OCI-LY1 (cell line): Measurements from ENCODE around the gene BTRC.

Experiments
- H2AFZ ChIP-seq: fragments of 200-600 bp; sonication (generic), shearing (Covaris generic); 2 replicates; pipeline ENCODE4 v1.6.0; 2014; ENCODE audit warnings: antibody characterized with exemption, mild to moderate bottlenecking, low read length
- H3F3A ChIP-seq: fragments of 200-600 bp; sonication (generic), shearing (Covaris generic); 2 replicates; pipeline ENCODE4 v1.6.0; 2014; ENCODE audit warnings: mild to moderate bottlenecking, antibody characterized with exemption, low read length, moderate library complexity; ENCODE audit not compliant: insufficient read depth
- H3K27ac ChIP-seq: fragments of 200-600 bp; sonication (generic); 2 replicates; pipeline ENCODE4 v1.5.1; 2014; ENCODE audit warnings: low read length, mixed run types, mild to moderate bottlenecking, low read depth; ENCODE audit not compliant: poor library complexity, severe bottlenecking
- H3K27me3 ChIP-seq: fragments of 200-600 bp; sonication (generic); 2 replicates; pipeline ENCODE4 v1.6.0; 2014; ENCODE audit warnings: antibody characterized with exemption, mild to moderate bottlenecking, low read length, moderate library complexity; ENCODE audit not compliant: insufficient read depth
- H3K36me3 ChIP-seq: fragments of 200-600 bp; sonication (generic); 2 replicates; pipeline ENCODE4 v1.6.1; 2014; ENCODE audit warnings: mild to moderate bottlenecking, antibody characterized with exemption, low read length, moderate library complexity, mixed read lengths; ENCODE audit not compliant: insufficient read depth
- H3K4me1 ChIP-seq: fragments of 200-600 bp; sonication (generic); 2 replicates; pipeline ENCODE4 v1.5.1; 2014; ENCODE audit warnings: mild to moderate bottlenecking, low read length, moderate library complexity; ENCODE audit not compliant: insufficient read depth, severe bottlenecking
- H3K4me2 ChIP-seq: fragments of 200-600 bp; sonication (generic), shearing (Covaris generic); 2 replicates; pipeline ENCODE4 v1.6.1; 2014; ENCODE audit warnings: low read length
- H3K4me3 ChIP-seq: fragments of 200-600 bp; sonication (generic); 2 replicates; pipeline ENCODE4 v1.5.1; 2014; ENCODE audit warnings: low read length, low read depth, mild to moderate bottlenecking, mixed read lengths; ENCODE audit not compliant: poor library complexity, severe bottlenecking
- H3K79me2 ChIP-seq: fragments of 200-600 bp; shearing (Covaris generic); 2 replicates; pipeline ENCODE4 v1.6.1; 2016; ENCODE audit warnings: mixed run types, low read length, mixed read lengths; ENCODE audit not compliant: insufficient read depth
- H3K9ac ChIP-seq: fragments of 200-600 bp; sonication (generic), shearing (Covaris generic); 2 replicates; pipeline ENCODE4 v1.6.1; 2014; ENCODE audit warnings: mild to moderate bottlenecking, low read length, mixed read lengths
- H3K9me2 ChIP-seq: fragments of 200-600 bp; sonication (generic), shearing (Covaris generic); 2 replicates; pipeline ENCODE4 v1.6.1; 2014; ENCODE audit warnings: low read depth, mild to moderate bottlenecking, low read length, mixed read lengths
- H3K9me3 ChIP-seq: fragments of 200-600 bp; shearing (Covaris generic); 2 replicates; pipeline ENCODE4 v1.6.1; 2014; ENCODE audit warnings: low read length, mixed read lengths
- H4K20me1 ChIP-seq: fragments of 200-600 bp; sonication (generic), shearing (Covaris generic); 2 replicates; pipeline ENCODE4 v1.6.0; 2016; ENCODE audit warnings: mild to moderate bottlenecking, low read length; ENCODE audit not compliant: insufficient read depth
- CTCF ChIP-seq: fragments of 200-600 bp; sonication (generic), shearing (Covaris generic); IDR thresholded peaks from 2 replicates; pipeline ENCODE4 v1.5.1; 2017; ENCODE audit warnings: mild to moderate bottlenecking, antibody characterized with exemption, low read length, moderate library complexity, mixed read lengths
- EZH2 ChIP-seq: fragments of 200-600 bp; sonication (generic), shearing (Covaris generic); IDR thresholded peaks from 2 replicates; pipeline ENCODE4 v1.8.0; 2017; ENCODE audit warnings: borderline replicate concordance, mixed run types, mild to moderate bottlenecking, antibody characterized with exemption, low read length, moderate library complexity, mixed read lengths

BTRC gene

GRCh38 chr10:101492814-101493213 lies 138.8 kb downstream of the BTRC start:
- TF ChIP-seq CTCF (no peak), EZH2 (no peak)
- no peaks in the 10 kb centered on the region for H3K9me3 ChIP-seq
- H3K9me2 ChIP-seq, result no peaks in the 10 kb centered on the region
- H3K27me3 ChIP-seq, result no peaks in the 10 kb centered on the region
- H3K4me1 ChIP-seq, result no peaks in the 10 kb centered on the region
- no peak overlapping the region for H3K27ac ChIP-seq
- H3K4me2 ChIP-seq, result no peak overlapping the region
- no peak overlapping the region for H3K4me3 ChIP-seq
- H3K36me3 ChIP-seq, result no peaks in the 10 kb centered on the region
- H3K79me2 ChIP-seq, result no peaks in the 10 kb centered on the region
- no peaks in the 10 kb centered on the region for H4K20me1 ChIP-seq
- H2AFZ ChIP-seq, result no peak overlapping the region
- H3K9ac ChIP-seq, result no peak overlapping the region
- no peaks in the 10 kb centered on the region for H3F3A ChIP-seq

GRCh38 chr10:101493249-101493648 lies 139.3 kb downstream of the BTRC start:
- no peaks in the 10 kb centered on the region for H3K4me1 ChIP-seq
- H3K36me3 ChIP-seq, result no peaks in the 10 kb centered on the region
- no peaks in the 10 kb centered on the region for H3K9me2 ChIP-seq
- H3K9me3 ChIP-seq, result no peaks in the 10 kb centered on the region
- no peak overlapping the region for H3K27ac ChIP-seq
- TF ChIP-seq EZH2, result no peak
- no peak for TF ChIP-seq CTCF
- H3F3A ChIP-seq, result no peaks in the 10 kb centered on the region
- no peaks in the 10 kb centered on the region for H4K20me1 ChIP-seq
- no peak overlapping the region for H3K9ac ChIP-seq
- H3K4me3 ChIP-seq, result no peak overlapping the region
- H2AFZ ChIP-seq, result no peak overlapping the region
- no peaks in the 10 kb centered on the region for H3K27me3 ChIP-seq
- H3K4me2 ChIP-seq, result no peak overlapping the region
- H3K79me2 ChIP-seq, result no peaks in the 10 kb centered on the region

GRCh38 chr10:101493782-101494281 lies 139.9 kb downstream of the BTRC start:
- Histone ChIP-seq H3K4me1 (no peaks in the 10 kb centered on the region), H3K9me2 (no peaks in the 10 kb centered on the region), H4K20me1 (no peaks in the 10 kb centered on the region), H3F3A (no peaks in the 10 kb centered on the region), H3K79me2 (no peaks in the 10 kb centered on the region), H3K27ac (no peak overlapping the region), H3K4me2 (no peak overlapping the region), H3K27me3 (no peaks in the 10 kb centered on the region), H3K4me3 (no peak overlapping the region), H2AFZ (no peak overlapping the region), H3K9ac (no peak overlapping the region), H3K36me3 (no peaks in the 10 kb centered on the region), H3K9me3 (no peaks in the 10 kb centered on the region)
- no peak for TF ChIP-seq CTCF
- no peak for TF ChIP-seq EZH2
